HG03571 (cell line): ENCODE results near the gene PAQR8.
A peak's percentile ranks its signal among the peaks of the same experiment; 100 is the strongest.
"Not testable (repeated sequence)": the region's sequence is repeated elsewhere in the genome, so short reads cannot be mapped to it uniquely, and the experiment has no call there.

Experiments
- ATAC-seq: cut with Tn5 transposase; IDR thresholded peaks from one replicate; pipeline ENCODE4 v1.9.1; 2021; ENCODE audit not compliant: unreplicated experiment

PAQR8 gene

GRCh38 chr6:52375780-52376556 is 14.0 kb downstream of the PAQR8 start:
- no peak for ATAC-seq

DNA sequence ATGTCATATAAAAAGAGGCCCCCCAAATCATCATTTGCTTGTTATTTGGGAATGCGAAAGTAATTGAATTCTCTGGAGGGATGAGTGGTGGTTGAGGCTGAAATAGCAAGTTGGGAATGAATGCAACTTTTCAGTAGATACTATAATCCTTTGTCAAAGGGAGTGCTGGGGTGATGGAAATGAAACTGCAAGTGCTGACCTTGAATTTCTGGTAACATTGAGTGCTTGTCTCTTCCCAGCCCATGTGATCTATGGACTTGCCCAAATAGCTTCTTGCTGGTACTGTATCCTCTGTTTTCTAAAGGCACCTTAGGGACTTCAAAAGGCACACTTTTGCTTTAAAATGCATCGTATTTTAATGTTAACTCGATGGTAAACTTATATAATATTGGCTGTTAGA is 14.8 kb downstream of the PAQR8 start:
- no peak for ATAC-seq

GRCh38 chr6:52377538-52378221 is 15.7 kb downstream of the PAQR8 start:
- no peak for ATAC-seq

DNA sequence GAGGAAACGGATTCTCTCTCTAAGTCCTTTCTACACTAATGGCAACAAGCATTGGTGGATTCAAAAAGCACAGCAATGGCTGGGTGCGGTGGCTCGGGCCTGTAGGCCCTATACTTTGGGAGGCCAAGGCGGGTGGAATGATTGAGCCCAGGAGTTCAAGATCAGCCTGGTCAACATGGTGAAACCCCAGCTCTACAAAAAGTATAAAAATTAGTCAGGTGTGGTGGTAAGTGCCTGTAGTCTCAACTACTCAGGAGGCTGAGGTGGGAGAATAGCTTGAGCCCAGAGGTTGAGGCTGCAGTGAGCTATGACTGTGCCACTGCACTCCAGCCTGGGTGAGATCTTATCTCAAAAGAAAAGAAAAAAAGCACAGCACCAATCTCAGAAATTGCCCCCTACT is 19.3 kb downstream of the PAQR8 start:
- ATAC-seq: no peak

- no peak for ATAC-seq
Measured at GRCh38 chr6:52384145-52384766, 22.3 kb downstream of the PAQR8 start.

DNA sequence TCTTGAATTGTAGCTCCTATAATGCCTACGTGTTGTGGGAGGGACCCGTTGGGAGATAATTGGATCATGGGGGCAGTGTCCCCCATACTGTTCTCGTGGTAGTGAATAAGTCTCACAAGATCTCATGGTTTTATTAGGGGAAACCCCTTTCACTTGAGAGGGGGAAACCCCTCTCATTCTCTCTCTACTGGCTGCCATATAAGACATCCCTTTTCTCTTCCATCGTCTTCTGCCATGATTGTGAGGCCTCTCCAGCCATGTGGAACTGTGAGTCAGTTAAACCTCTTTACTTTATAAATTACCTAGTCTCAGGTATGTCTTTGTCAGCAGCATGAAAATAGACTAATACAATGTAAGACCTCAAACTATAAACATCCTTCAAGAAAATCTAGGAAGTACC is 23.1 kb downstream of the PAQR8 start:
- no peak for ATAC-seq

- ATAC-seq: not testable (repeated sequence)
Measured at GRCh38 chr6:52388119-52388518, 26.2 kb downstream of the PAQR8 start.

GRCh38 chr6:52388790-52389189 is 26.8 kb downstream of the PAQR8 start:
- no peak for ATAC-seq

DNA sequence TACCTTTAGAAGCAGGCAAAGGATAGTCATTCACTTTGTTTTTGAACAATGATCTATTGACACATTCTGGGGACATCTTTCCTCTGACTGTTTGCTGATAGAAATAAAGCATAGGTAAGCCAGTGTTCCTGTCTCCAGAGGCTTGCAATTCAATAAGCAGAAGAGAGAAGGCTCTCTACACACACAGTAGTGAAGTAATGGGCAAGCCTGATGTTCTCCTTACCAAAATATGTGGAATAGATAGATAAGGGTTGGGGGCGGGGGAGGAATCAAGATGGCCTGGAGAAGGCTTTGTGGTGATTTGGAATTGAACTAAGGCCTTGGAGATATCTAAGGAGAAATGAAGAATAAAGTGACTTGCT is 27.3 kb downstream of the PAQR8 start:
- no peak for ATAC-seq

DNA sequence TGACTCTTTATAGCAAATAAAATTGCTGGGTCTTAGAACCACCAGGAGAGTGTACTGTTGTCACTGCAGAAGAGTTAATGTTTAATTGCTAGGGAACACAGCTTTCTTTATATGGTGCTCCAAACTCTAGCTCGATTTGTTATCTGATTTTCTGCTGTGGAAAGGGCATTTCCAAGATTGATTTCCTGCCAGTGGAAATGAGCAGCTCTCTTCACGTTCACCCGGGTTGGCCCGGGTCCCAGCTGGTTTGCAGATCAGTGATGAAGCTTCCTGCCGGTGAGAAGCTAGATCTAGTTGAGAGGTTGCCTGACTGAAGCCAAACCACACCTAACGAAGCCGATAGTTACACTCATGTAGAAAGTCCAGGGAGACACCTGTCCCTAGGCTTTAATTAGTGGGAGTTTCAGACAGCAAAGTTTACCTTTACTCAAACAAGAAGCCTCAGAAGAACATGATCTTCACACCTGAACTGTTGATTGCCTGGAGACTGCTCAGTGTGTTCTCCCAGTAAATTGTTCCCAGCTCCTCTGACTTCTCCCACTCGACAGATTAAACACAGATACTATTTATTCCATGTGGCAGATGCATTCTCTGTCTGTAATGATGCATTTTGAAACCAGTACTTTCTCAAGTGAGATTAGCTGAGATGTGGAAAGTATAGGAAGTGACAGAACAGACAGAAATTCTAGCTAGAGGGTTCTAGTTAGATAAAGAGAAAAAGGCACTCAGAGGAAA is 27.8 kb downstream of the PAQR8 start:
- ATAC-seq: peak; percentile 69

DNA sequence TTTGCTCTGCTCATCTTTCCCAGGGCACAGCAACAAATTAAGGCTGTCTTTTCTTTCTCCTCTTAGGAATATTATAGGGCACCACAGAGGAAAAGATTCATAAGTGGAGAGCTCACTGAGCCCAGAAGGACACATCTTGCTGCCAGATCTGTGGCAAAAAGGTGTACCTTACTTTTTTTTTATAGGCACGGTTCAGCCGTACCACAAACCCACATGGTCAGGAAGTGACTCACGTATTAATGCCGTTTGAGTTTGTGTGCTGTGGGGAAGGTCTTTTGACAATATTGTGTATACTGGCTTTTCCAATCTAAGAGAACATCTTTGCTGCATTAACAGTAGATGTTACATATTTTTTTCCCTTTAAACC is 28.4 kb downstream of the PAQR8 start:
- peak; percentile 43 for ATAC-seq

DNA sequence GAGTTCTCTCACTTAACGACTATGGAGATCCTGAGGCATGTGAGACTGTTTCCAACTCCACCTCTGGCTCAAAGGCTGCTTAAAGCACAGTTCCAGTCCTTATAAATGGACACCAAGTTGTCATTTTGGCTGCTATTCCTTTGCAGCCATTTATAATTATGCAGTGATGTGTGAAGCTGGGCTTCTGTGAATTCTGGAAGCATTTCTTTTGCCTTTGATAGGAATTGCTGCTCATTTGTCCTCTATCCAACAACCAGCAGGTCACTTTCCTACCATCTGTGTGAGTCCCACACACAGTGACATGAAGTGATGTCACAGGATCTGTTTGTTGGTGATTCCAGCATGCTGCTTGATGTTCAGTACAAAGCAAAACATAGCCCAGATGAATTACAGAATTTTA is 29.6 kb downstream of the PAQR8 start:
- ATAC-seq: no peak

- no peak for ATAC-seq
Measured at GRCh38 chr6:52392944-52393343, 31.0 kb downstream of the PAQR8 start.

GRCh38 chr6:52393780-52394179 is 31.8 kb downstream of the PAQR8 start:
- ATAC-seq: no peak

GRCh38 chr6:52394251-52394666 is 32.3 kb downstream of the PAQR8 start:
- ATAC-seq: peak; percentile 46

- ATAC-seq: no peak
Measured at GRCh38 chr6:52395969-52396368, 34.0 kb downstream of the PAQR8 start.

- no peak for ATAC-seq
Measured at GRCh38 chr6:52399511-52400312, 37.8 kb downstream of the PAQR8 start.

- no peak for ATAC-seq
Measured at GRCh38 chr6:52400313-52401041, 38.5 kb downstream of the PAQR8 start.

DNA sequence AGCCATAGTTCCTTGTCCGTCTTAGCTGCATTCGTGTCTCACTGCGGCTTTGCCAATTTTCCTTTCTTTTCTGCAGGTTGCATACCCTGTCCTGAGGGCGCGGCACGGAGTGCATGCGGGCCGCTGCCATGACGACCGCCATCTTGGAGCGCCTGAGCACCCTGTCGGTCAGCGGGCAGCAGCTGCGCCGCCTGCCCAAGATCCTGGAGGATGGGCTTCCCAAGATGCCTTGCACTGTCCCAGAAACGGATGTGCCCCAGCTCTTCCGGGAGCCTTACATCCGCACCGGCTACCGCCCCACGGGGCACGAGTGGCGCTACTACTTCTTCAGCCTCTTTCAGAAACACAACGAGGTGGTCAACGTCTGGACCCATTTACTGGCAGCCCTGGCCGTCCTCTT is 41.1 kb downstream of the PAQR8 start:
- no peak for ATAC-seq

DNA sequence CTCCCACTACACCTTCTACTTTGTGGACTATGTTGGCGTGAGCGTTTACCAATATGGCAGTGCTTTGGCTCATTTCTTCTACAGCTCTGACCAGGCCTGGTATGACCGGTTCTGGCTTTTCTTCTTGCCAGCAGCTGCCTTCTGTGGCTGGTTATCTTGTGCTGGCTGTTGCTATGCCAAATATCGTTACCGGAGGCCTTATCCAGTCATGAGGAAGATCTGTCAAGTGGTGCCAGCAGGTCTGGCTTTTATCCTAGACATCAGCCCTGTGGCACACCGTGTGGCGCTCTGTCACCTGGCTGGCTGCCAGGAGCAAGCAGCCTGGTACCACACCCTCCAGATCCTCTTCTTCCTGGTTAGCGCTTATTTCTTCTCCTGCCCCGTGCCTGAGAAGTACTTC is 41.7 kb downstream of the PAQR8 start:
- ATAC-seq: no peak
